Measurements from ENCODE around the gene HOXD12. TPM values are rescaled to one million over a fixed set of nuclear protein-coding genes. Genes with fewer than 3 reads are reported as not detected.

HOXD12 gene
- total and polyA plus RNA-seq, 2 experiments from 2014 or later = not detected

GRCh38 chr2:176147800-176148496 is 48.4 kb downstream of the HOXD12 start (continued):
- TF ChIP-seq ZNF462 (CRISPR knock-in tag; IDR thresholded peaks at IDR 0.05) (no peak), ZNF331 (CRISPR knock-in tag; IDR thresholded peaks at IDR 0.05; ENCODE audit: low read depth) (no peak)

- Histone ChIP-seq H3K27ac (ENCODE audit: low read depth) (no peak overlapping the region), H3K4me3 (no peak overlapping the region), H3F3A (replicated peaks; ENCODE audit: low read depth) (peaks cover 20% of the 10 kb centered on the region; the same call in 1 of the 2 replicates), H3K4me1 (ENCODE audit: insufficient read depth) (peaks cover 17% of the 10 kb centered on the region), H3K4me2 (0 out of 2 replicates have a peak overlapping the region, but pooled peaks have one; percentile 24), H2AFZ (no peak overlapping the region), H3K79me2 (replicated peaks; ENCODE audit: insufficient read depth) (no peaks in the 10 kb centered on the region), H3K27me3 (ENCODE audit: insufficient read depth) (peaks cover 100% of the 10 kb centered on the region), H3K36me3 (ENCODE audit: insufficient read depth) (no peaks in the 10 kb centered on the region), H3K9me2 (ENCODE audit: insufficient read depth) (no peaks in the 10 kb centered on the region), H4K20me1 (replicated peaks; ENCODE audit: insufficient read depth) (peaks cover 46% of the 10 kb centered on the region)
- H3K27me3 Mint-ChIP-seq (ENCODE audit: insufficient read depth, low read depth, poor library complexity) = peaks cover 99% of the 10 kb centered on the region
- peaks cover 15% of the 10 kb centered on the region for H3K4me1 Mint-ChIP-seq
- H3K4me3 Mint-ChIP-seq = no peak overlapping the region
- no peaks in the 10 kb centered on the region for H3K36me3 Mint-ChIP-seq (ENCODE audit: low read depth)
- ATAC-seq (no peak), DNase-seq (ENCODE audit: low spot score) (peak; percentile 13)
- H3K27ac Mint-ChIP-seq = no peak overlapping the region
- peak; percentile 82 for TF ChIP-seq EZH2 (IDR thresholded peaks at IDR 0.05; ENCODE audit: low read depth, unreplicated experiment)
- no peak for TF ChIP-seq JUNB (IDR thresholded peaks at IDR 0.05; ENCODE audit: unreplicated experiment)
- TF ChIP-seq REST (IDR thresholded peaks at IDR 0.05; ENCODE audit: unreplicated experiment) = no peak
- 0 out of 3 replicates have a peak, but pooled peaks cover 2% of the 10 kb centered on the region for H3K9me3 Mint-ChIP-seq
Measured at GRCh38 chr2:176148751-176149421, 49.3 kb downstream of the HOXD12 start.
